Tibial nerve (tissue), 4 donors: ENCODE results near the gene C11orf68. TPM values are rescaled to one million over a fixed set of nuclear protein-coding genes. Genes with fewer than 3 reads are reported as not detected.

Source experiments
- DNase-seq, 2 donors: peaks; one replicate each; pipeline ENCODE4 v3.0.0-alpha.2; 2019; ENCODE audit warnings: low spot score in 2 of 2
- H3K27ac ChIP-seq, 4 donors: fragments of 200-600 bp; sonication (generic) in 3 of 4; one replicate each; pipeline ENCODE4 v1.5.1; 2017 to 2019; ENCODE audit warnings: mild to moderate bottlenecking in 1 of 4
- H3K27me3 ChIP-seq, 2 donors: fragments of 200-600 bp; sonication (generic) in 1 of 2; one replicate each; pipeline versions ENCODE4 v1.5.1 to v1.6.0; 2017 to 2019
- H3K36me3 ChIP-seq, 3 donors: fragments of 200-600 bp; sonication (generic); one replicate each; pipeline ENCODE4 v1.5.1; 2018 to 2019
- H3K4me1 ChIP-seq, 4 donors: fragments of 200-600 bp; sonication (generic) in 3 of 4; one replicate each; pipeline ENCODE4 v1.5.1; 2017 to 2019
- H3K4me3 ChIP-seq, 4 donors: fragments of 200-600 bp; sonication (generic) in 3 of 4; one replicate each; pipeline ENCODE4 v1.5.1; 2017 to 2019; ENCODE audit warnings: mild to moderate bottlenecking in 1 of 4, moderate library complexity in 1 of 4
- H3K9me3 ChIP-seq, 4 donors: fragments of 200-600 bp; sonication (generic) in 3 of 4; one replicate each; pipeline ENCODE4 v1.5.1; 2017 to 2019
- CTCF ChIP-seq, 5 experiments: fragments of 200-600 bp in 3 of 5; fragments of 450-650 bp in 2 of 5; sonication (generic) in 3 of 5; IDR thresholded peaks; one replicate each; pipeline ENCODE4 v1.5.1; 2016 to 2019; ENCODE audit warnings: antibody characterized with exemption in 5 of 5, mild to moderate bottlenecking in 3 of 5, moderate library complexity in 2 of 5
- EP300 ChIP-seq, 2 donors: sonication (generic); formaldehyde crosslinking; IDR thresholded peaks; one replicate each; pipeline ENCODE4 v1.6.1; 2017; ENCODE audit warnings: antibody characterized with exemption in 2 of 2, mild to moderate bottlenecking in 1 of 2
- POLR2A ChIP-seq, 2 donors: fragments of 450-650 bp; IDR thresholded peaks; one replicate each; pipeline ENCODE4 v1.6.1; 2017; ENCODE audit warnings: antibody characterized with exemption in 2 of 2, mild to moderate bottlenecking in 2 of 2, moderate library complexity in 2 of 2
- WGBS, 2 donors: methylation state at CpG; one replicate each; pipeline ENCODE4 v1.1.5; 2018; 5-methylcytosine and 5-hydroxymethylcytosine counted together
- total RNA-seq, 4 donors: library from RNA; depleted of rRNA; stranded (reverse); fragments of >200 nt; gene quantifications; one replicate each; pipeline ENCODE4 v1.1.0, GENCODE V29; 2016

Gene C11orf68
- total RNA-seq, 4 donors from 2014 or later: 14.7 to 30.4 (median 21.7) TPM

GRCh38 chr11:65947603-65948125 lies 28.8 kb upstream of the C11orf68 start:
- H3K27me3 ChIP-seq: no peaks in the 10 kb centered on the region
- 78 to 82% methylated on average over 10 to 12 of the region's 12 CpGs for WGBS, 2 donors
- no peaks in the 10 kb centered on the region for H3K4me1 ChIP-seq
- DNase-seq: no peak
- H3K4me3 ChIP-seq: no peak overlapping the region
- TF ChIP-seq POLR2A (IDR thresholded peaks at IDR 0.05) (no peak), CTCF (IDR thresholded peaks at IDR 0.05) (no peak), EP300 (IDR thresholded peaks at IDR 0.05) (no peak)
- no peak overlapping the region for H3K27ac ChIP-seq
- H3K9me3 ChIP-seq: no peaks in the 10 kb centered on the region
- no peaks in the 10 kb centered on the region for H3K36me3 ChIP-seq

GRCh38 chr11:65947133-65947532 lies 28.3 kb upstream of the C11orf68 start:
- no peak for DNase-seq
- TF ChIP-seq POLR2A (IDR thresholded peaks at IDR 0.05): no peak
- no peak for TF ChIP-seq EP300 (IDR thresholded peaks at IDR 0.05)
- TF ChIP-seq CTCF (IDR thresholded peaks at IDR 0.05): no peak
- Histone ChIP-seq H3K4me1 (no peaks in the 10 kb centered on the region), H3K27me3 (no peaks in the 10 kb centered on the region), H3K9me3 (no peaks in the 10 kb centered on the region), H3K36me3 (no peaks in the 10 kb centered on the region), H3K27ac (no peak overlapping the region), H3K4me3 (no peak overlapping the region)
- 54 to 58% methylated on average over 7 to 13 of the region's 13 CpGs for WGBS, 2 donors

- Histone ChIP-seq H3K4me1 (no peaks in the 10 kb centered on the region), H3K36me3 (no peaks in the 10 kb centered on the region), H3K27ac (no peak overlapping the region), H3K27me3 (no peaks in the 10 kb centered on the region), H3K4me3 (no peak overlapping the region), H3K9me3 (no peaks in the 10 kb centered on the region)
- WGBS, 2 donors: 72 to 92% methylated on average over 4 of the region's 4 CpGs
- DNase-seq: no peak
- TF ChIP-seq POLR2A (IDR thresholded peaks at IDR 0.05): no peak
- TF ChIP-seq EP300 (IDR thresholded peaks at IDR 0.05): no peak
- TF ChIP-seq CTCF (IDR thresholded peaks at IDR 0.05): no peak
These were observed 27.8 kb upstream of the C11orf68 start for GRCh38 chr11:65946655-65947054.

- H3K4me3 ChIP-seq: no peak overlapping the region
- H3K4me1 ChIP-seq: no peaks in the 10 kb centered on the region
- TF ChIP-seq EP300 (IDR thresholded peaks at IDR 0.05) (no peak), POLR2A (IDR thresholded peaks at IDR 0.05) (no peak), CTCF (IDR thresholded peaks at IDR 0.05) (no peak)
- no peak for DNase-seq
- H3K9me3 ChIP-seq: no peaks in the 10 kb centered on the region
- H3K36me3 ChIP-seq: no peaks in the 10 kb centered on the region
- H3K27ac ChIP-seq: no peak overlapping the region
- no peaks in the 10 kb centered on the region for H3K27me3 ChIP-seq
- 83 to 86% methylated on average over 11 of the region's 11 CpGs for WGBS, 2 donors
These were observed 27.2 kb upstream of the C11orf68 start for GRCh38 chr11:65945941-65946558.

- H3K4me3 ChIP-seq: no peak within 1 kb of the TSS
- 51 to 55% methylated on average over 10 to 13 of the region's 13 CpGs for WGBS, 2 donors
- H3K36me3 ChIP-seq: no peaks in the 10 kb centered on the region
- no peak for DNase-seq
- H3K27me3 ChIP-seq: no peaks in the 10 kb centered on the region
- H3K9me3 ChIP-seq: no peaks in the 10 kb centered on the region
- TF ChIP-seq POLR2A (IDR thresholded peaks at IDR 0.05): no peak
- no peak for TF ChIP-seq EP300 (IDR thresholded peaks at IDR 0.05)
- TF ChIP-seq CTCF (IDR thresholded peaks at IDR 0.05): no peak
- H3K4me1 ChIP-seq: no peaks in the 10 kb centered on the region
- H3K27ac ChIP-seq: no peak within 1 kb of the TSS
These were observed 26.6 kb upstream of the C11orf68 start, which contains the start of gene TSGA10IP for GRCh38 chr11:65945430-65945911. Gene TSGA10IP, plus strand, starts transcription at chr11:65945480. Its CDS starts 196 bp downstream, at chr11:65945676.
